ENCODE measurements around the gene TSR1.

GRCh38 chr17:2289878-2290478 is 46.3 kb downstream of the TSR1 start:
- TF ChIP-seq CTCF (IDR thresholded peaks at IDR 0.05 in 4 of 5, conservative IDR thresholded peaks at IDR 0.05 in 1 of 5) (no peak), POLR2A (IDR thresholded peaks at IDR 0.05) (no peak)
